GM21825 (cell line): ENCODE data around the gene EGR4.

Experiments
- ATAC-seq: cut with Tn5 transposase; IDR thresholded peaks from one replicate; pipeline ENCODE4 v1.9.1; 2021; ENCODE audit warnings: mild to moderate bottlenecking, moderate library complexity; ENCODE audit not compliant: unreplicated experiment

EGR4 gene

GRCh38 chr2:73290049-73290839 lies 3.1 kb downstream of the EGR4 start:
- no peak for ATAC-seq

- ATAC-seq, result no peak
Measured at GRCh38 chr2:73289304-73289703, 4.0 kb downstream of the EGR4 start.

- ATAC-seq, result no peak
Measured at GRCh38 chr2:73286134-73286655, 7.2 kb downstream of the EGR4 start.

GRCh38 chr2:73285159-73285739 lies 8.1 kb downstream of the EGR4 start:
- peak; percentile 59 for ATAC-seq

GRCh38 chr2:73284296-73285158 lies 8.8 kb downstream of the EGR4 start, which contains the start of gene FBXO41:
Gene FBXO41, minus strand, starts transcription at chr2:73284478. Its CDS starts 14,848 bp downstream, at chr2:73269630.
- peak; percentile 73 for ATAC-seq

DNA sequence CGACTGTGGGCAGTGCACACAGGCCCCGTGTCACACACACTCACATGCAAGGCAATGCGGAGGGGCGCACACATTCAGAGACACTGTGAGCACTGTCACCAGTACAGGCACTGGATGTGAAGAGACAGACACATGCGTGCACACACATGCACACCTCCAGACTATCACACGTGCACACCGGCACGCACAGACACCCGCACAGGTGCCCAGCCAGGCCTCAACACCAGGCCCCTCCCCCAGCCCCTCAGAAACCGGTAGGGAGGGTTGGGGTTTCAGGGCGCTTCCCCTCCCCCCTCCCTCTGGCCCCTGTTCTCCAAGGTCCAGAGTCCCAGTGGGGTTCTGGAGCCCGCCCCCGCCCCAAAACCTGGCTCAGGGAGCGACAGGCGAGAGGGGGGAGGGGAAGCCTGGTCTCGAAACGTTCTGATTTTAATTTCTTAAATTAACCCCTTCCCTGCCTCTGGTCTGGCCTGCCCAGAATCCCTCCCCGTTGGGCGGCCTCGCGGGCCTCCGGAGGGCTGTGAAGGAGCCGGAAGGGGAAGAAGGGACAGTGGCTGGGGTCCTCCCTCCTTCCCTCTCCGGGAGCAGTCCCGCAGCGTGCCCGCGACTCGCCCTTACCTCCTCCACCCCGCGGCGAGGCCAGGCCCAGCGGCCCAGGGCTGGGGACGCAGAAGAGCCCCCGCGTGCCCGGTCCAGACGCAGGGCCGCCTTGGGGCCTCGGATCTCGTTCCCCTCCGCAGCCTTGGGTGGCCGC lies 9.6 kb downstream of the EGR4 start:
- peak; percentile 22 for ATAC-seq

DNA sequence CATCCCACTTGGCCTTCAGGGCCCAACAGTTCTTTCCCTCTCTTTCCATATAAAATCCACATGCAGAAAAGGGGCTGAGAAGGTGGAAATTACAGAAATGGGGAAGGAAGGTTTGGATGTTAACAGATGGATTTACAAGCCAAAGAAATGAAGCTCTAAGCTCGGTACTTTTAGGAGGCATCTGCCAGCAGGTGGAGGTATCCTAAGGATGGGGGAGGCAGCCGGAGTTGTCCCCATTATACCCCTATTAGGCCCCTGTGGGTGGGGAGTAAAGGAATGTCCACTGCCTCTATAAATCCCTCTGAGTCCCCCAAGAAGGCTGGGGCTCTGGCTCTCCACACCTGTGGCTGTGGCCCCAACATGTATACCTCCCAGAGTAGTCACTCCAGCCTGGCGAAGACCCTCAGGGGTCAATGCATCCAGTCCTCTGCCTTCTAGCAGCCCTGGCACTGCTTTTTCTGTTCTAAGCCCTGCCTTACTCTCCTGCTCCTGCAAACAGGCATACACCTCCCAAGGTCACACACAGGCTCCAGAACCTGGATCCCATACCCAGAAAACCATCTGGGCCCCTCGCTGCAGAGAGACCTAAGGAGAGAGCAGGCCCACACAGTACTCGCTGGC lies 10.3 kb downstream of the EGR4 start:
- ATAC-seq, result no peak

- no peak for ATAC-seq
Measured at GRCh38 chr2:73281244-73281643, 12.1 kb downstream of the EGR4 start.

DNA sequence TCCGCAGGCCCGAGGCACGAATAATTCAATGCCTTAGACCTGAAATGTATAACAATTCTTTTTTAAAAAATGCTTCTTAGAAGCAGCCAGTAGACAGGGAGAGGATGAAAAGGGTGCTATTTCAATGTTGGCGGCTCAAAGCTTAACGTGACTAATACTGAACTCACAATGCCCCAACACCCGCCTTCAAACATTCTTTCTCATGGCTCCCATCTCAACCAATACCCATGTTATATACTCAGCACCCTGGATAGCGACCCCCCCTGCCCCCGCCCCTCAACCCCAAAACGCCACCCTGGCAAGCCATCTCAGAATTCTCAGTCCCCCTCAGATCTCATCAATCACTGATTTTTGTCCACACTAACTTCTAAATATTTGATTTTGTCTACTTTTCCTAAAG lies 13.5 kb downstream of the EGR4 start:
- no peak for ATAC-seq

DNA sequence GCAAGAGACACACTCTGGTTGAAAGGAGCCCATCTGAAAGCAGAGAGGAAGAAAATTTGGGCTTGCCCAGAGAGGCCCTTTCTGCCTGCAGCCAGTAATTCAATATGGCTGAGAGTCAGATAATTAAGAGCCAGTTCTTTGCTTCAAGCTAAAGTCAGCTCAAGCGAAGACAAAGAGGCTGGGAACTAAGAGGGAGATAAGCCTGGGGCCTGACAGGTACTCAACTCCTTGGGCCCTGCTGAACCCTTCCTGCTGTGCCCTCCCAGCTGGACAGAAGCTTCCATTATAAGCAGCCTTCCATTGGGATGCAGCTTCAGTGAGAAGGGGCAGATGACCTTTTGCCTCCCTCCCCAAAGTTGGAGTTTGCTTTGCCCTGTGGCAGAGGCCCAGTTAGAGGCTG lies 21.1 kb downstream of the EGR4 start:
- ATAC-seq, result no peak

- no peak for ATAC-seq
Measured at GRCh38 chr2:73269686-73270465, 23.5 kb downstream of the EGR4 start.

- ATAC-seq, result peak; percentile 61
Measured at GRCh38 chr2:73268830-73269685, 24.3 kb downstream of the EGR4 start.

- ATAC-seq, result no peak
Measured at GRCh38 chr2:73268366-73268829, 24.9 kb downstream of the EGR4 start.

GRCh38 chr2:73267008-73267407 lies 26.3 kb downstream of the EGR4 start:
- no peak for ATAC-seq

DNA sequence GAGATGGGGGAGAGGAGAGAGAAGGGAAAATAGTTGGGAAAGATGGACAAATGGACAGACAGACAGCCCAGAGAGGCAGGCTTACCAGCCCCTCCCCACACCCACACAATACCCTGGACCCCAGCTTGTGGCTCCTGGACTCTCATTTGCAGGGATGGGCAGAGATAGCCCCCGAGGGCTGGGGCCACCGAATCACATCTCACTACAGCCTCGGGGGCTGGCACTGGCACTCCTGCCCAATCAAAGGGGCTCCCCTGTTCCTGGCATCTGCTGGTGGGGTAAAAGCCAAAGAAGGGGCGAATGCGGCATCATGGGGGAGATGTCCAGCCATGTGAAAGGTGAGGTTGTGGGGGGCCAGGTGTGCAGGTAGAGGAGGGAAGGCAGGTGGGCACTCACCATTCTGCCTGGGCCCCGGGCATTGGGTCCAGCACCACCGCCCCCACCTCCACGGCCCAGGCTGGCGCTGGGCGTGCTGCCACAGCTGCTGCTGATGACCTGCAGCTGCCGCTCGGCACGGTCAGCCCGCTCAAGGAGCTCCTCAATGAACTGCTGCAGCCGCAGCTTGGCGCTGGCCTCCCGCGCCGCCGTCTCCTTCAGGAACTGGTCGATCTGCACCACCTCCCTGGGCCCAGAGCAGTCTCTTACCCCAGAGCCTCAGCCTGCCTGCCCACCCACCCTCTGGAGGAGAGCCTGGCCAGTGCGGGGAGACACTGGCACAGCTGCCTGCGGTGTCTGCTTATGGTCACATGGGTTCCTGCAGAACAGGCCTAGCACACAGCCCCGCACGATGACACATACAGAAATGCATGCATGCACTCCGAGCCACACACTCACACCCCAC lies 27.1 kb downstream of the EGR4 start:
- ATAC-seq, result no peak

- no peak for ATAC-seq
Measured at GRCh38 chr2:73265298-73266060, 27.9 kb downstream of the EGR4 start.

DNA sequence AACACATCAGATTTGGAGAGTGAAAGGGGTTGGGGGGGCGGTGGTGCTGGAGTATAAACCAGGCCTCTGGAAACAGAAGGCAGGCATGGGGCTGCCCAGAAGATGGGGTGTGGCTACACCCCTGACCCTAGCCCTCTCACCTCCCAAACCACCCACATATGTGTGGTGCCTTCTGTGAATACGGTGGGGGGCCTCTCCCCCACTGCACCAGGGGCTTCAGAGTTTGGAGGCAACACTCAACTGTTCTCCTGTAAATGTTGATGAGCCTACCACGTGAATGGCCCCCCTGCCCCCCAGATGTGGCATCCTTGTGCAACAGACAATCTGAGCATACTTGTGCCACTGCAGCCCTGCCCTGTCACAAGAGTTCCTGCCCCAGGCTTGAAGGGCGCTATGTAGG lies 28.6 kb downstream of the EGR4 start:
- no peak for ATAC-seq
